Liver (tissue), 9 donors: Measurements from ENCODE around the gene SNRPA. TPM values are rescaled to one million over a fixed set of nuclear protein-coding genes. Genes with fewer than 3 reads are reported as not detected.
A peak's percentile ranks its signal among the peaks of the same experiment; 100 is the strongest.

Experiments
- DNase-seq: peaks from one replicate; pipeline ENCODE4 v3.0.0-alpha.2; 2017; ENCODE audit warnings: low spot score
- H3K27ac ChIP-seq, 2 donors: one replicate each; pipeline ENCODE4 v1.7.0; 2013; ENCODE audit warnings: inconsistent platforms in 2 of 2, low read length in 2 of 2, control low read depth in 1 of 2, low read depth in 1 of 2, mild to moderate bottlenecking in 1 of 2
- H3K27me3 ChIP-seq, 4 donors: one replicate each; pipeline versions ENCODE4 v1.6.1 to v1.7.0; 2013; ENCODE audit warnings: low read length in 3 of 4, inconsistent platforms in 1 of 4, mild to moderate bottlenecking in 1 of 4, moderate library complexity in 1 of 4; ENCODE audit not compliant: control insufficient read depth in 4 of 4, insufficient read depth in 4 of 4
- H3K36me3 ChIP-seq, 4 donors: one replicate each; pipeline versions ENCODE4 v1.6.1 to v1.7.0; 2013; ENCODE audit warnings: low read length in 3 of 4, mild to moderate bottlenecking in 3 of 4, low read depth in 1 of 4, moderate library complexity in 1 of 4; ENCODE audit not compliant: control insufficient read depth in 4 of 4, insufficient read depth in 3 of 4
- H3K4me1 ChIP-seq, 4 donors: one replicate each; pipeline versions ENCODE4 v1.6.1 to v1.7.0; 2013; ENCODE audit warnings: low read length in 3 of 4, mild to moderate bottlenecking in 3 of 4, moderate library complexity in 1 of 4; ENCODE audit not compliant: control insufficient read depth in 4 of 4, insufficient read depth in 4 of 4
- H3K4me3 ChIP-seq, 3 donors: one replicate each; pipeline versions ENCODE4 v1.6.1 to v1.7.0; 2013; ENCODE audit warnings: low read length in 3 of 3, control low read depth in 1 of 3, low read depth in 1 of 3, mild to moderate bottlenecking in 1 of 3
- H3K9ac ChIP-seq, 2 donors: one replicate each; pipeline ENCODE4 v1.7.0; 2013; ENCODE audit warnings: low read length in 2 of 2, mild to moderate bottlenecking in 2 of 2, moderate library complexity in 2 of 2, control low read depth in 1 of 2, low read depth in 1 of 2
- H3K9me3 ChIP-seq, 4 donors: one replicate each; pipeline versions ENCODE4 v1.6.1 to v1.7.0; 2013; ENCODE audit warnings: low read length in 3 of 4; ENCODE audit not compliant: control insufficient read depth in 4 of 4
- EGR1 ChIP-seq, 2 donors: IDR thresholded peaks; 2 replicates each; pipeline ENCODE4 v1.6.1; 2016 to 2018; ENCODE audit warnings: antibody characterized with exemption in 2 of 2, low read depth in 2 of 2
- FOXA1 ChIP-seq: IDR thresholded peaks from 2 replicates; pipeline ENCODE4 v1.6.1; 2016; ENCODE audit warnings: antibody characterized with exemption
- FOXA2 ChIP-seq: IDR thresholded peaks from 2 replicates; pipeline ENCODE4 v1.6.1; 2016; ENCODE audit warnings: antibody characterized with exemption
- GABPA ChIP-seq, 2 donors: IDR thresholded peaks in 1 of 2; conservative IDR thresholded peaks in 1 of 2; 2 replicates each; pipeline ENCODE4 v1.6.1; 2016; ENCODE audit warnings: antibody characterized with exemption in 2 of 2, mild to moderate bottlenecking in 1 of 2, moderate library complexity in 1 of 2
- HNF4A ChIP-seq, 2 donors: conservative IDR thresholded peaks; 2 replicates each; pipeline ENCODE4 v1.6.1; 2016; ENCODE audit warnings: antibody characterized with exemption in 2 of 2, mild to moderate bottlenecking in 2 of 2
- HNF4G ChIP-seq: IDR thresholded peaks from 2 replicates; pipeline ENCODE4 v1.6.1; 2016; ENCODE audit warnings: antibody characterized with exemption
- JUND ChIP-seq, 2 donors: IDR thresholded peaks; 2 replicates each; pipeline ENCODE4 v1.6.1; 2016; ENCODE audit warnings: antibody characterized with exemption in 2 of 2
- NR2F2 ChIP-seq: IDR thresholded peaks from 2 replicates; pipeline ENCODE4 v1.6.1; 2016; ENCODE audit warnings: antibody characterized with exemption
- RAD21 ChIP-seq, 2 donors: IDR thresholded peaks; 2 replicates each; pipeline ENCODE4 v1.6.1; 2016; ENCODE audit warnings: antibody characterized with exemption in 2 of 2, mild to moderate bottlenecking in 2 of 2
- RXRA ChIP-seq, 2 donors: IDR thresholded peaks; 2 replicates each; pipeline ENCODE4 v1.6.1; 2017 to 2018; ENCODE audit warnings: antibody characterized with exemption in 2 of 2, mild to moderate bottlenecking in 1 of 2
- SP1 ChIP-seq: IDR thresholded peaks from 2 replicates; pipeline ENCODE4 v1.6.1; 2018; ENCODE audit warnings: antibody characterized with exemption, mild to moderate bottlenecking
- TAF1 ChIP-seq: conservative IDR thresholded peaks from 2 replicates; pipeline ENCODE4 v1.6.1; 2016; ENCODE audit warnings: antibody characterized with exemption, mild to moderate bottlenecking
- YY1 ChIP-seq: IDR thresholded peaks from 2 replicates; pipeline ENCODE4 v1.6.1; 2016; ENCODE audit warnings: antibody characterized with exemption, mild to moderate bottlenecking
- WGBS: extraction: QIAGEN DNeasy Blood & Tissue Kit; methylation state at CpG from one replicate; pipeline ENCODE4 v1.1.7; 2013; 5-methylcytosine and 5-hydroxymethylcytosine counted together
- polyA plus RNA-seq, 2 donors: library from polyadenylated mRNA; stranded (reverse) in 1 of 2; unstranded in 1 of 2; fragments of 200-250 nt in 1 of 2; fragments of >200 nt in 1 of 2; fragmentation: Nextera tagmentation in 1 of 2; extraction: Ambion mirVana in 1 of 2; gene quantifications; one replicate each; pipeline versions ENCODE4 v1.2.1 to v1.2.3, GENCODE V29; 2013 to 2015
- total RNA-seq, 2 donors: library from RNA; depleted of rRNA; stranded (reverse); fragments of >200 nt; gene quantifications; one replicate each; pipeline ENCODE4 v1.2.3, GENCODE V29; 2014
- TF ChIP-seq, protein P1 (sequence below): IDR thresholded peaks from 2 replicates; pipeline ENCODE4 v1.6.1; 2016; ENCODE audit warnings: antibody characterized with exemption
- TF ChIP-seq, protein P2 (sequence below): IDR thresholded peaks from 2 replicates; pipeline ENCODE4 v1.6.1; 2016; ENCODE audit warnings: antibody characterized with exemption
- TF ChIP-seq, protein P3 (sequence below): IDR thresholded peaks from 2 replicates; pipeline ENCODE4 v1.6.1; 2016; ENCODE audit warnings: antibody characterized with exemption
- TF ChIP-seq, protein P4 (sequence below): fragments of 150-350 bp; IDR thresholded peaks from 2 replicates; pipeline ENCODE4 v1.5.1; 2017; ENCODE audit warnings: improper control_type of control experiment, low read depth, low read length; ENCODE audit not compliant: missing input control
- TF ChIP-seq, protein P5 (sequence below): IDR thresholded peaks from 2 replicates; pipeline ENCODE4 v1.6.1; 2016; ENCODE audit warnings: antibody characterized with exemption, mild to moderate bottlenecking
- donor health status: healthy.
- donor health status: healthy.
- donor health status: healthy.
- donor health status: healthy.
- donor health status: healthy.

Gene SNRPA
- total and polyA plus RNA-seq, 4 donors, result 11.8 to 27.1 (median 17.0) TPM

DNA sequence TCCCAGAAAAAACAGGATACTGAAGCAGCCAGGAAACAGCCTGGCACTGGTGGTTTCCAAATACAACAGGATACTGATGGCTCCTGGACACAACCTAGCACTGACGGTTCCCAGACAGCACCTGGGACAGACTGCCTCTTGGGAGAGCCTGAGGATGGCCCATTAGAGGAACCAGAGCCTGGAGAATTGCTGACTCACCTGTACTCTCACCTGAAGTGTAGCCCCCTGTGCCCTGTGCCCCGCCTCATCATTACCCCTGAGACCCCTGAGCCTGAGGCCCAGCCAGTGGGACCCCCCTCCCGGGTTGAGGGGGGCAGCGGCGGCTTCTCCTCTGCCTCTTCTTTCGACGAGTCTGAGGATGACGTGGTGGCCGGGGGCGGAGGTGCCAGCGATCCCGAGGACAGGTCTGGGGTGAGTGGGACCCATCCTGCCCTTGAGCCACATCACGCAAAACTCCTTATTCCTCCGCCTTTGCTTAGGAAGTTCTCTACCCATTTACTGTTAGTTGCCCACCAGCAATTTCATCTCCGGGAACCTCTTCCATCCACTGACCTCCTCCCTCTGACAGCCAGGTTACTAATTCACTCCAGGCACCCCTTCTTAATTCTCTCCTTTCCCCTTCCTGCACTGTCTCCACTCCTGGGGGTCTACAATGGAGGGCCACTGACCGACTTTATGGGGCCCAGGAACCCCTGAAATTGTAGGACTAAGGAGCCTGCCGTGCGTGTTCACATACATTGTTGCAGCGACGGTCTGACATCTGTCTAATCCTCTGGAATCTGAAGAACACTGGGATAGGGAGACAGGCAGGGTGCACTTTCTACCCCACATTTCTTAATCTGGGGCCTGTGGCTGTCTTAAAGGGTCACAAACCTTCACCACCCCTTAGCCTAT, 32.9 kb upstream of the SNRPA start:
- DNase-seq, result no peak
- H3K36me3 ChIP-seq, result peaks cover 0 to 3% (median 0%) of the 10 kb centered on the region in 4 donors
- peak overlapping the region; percentile 40 to 86 for H3K9ac ChIP-seq
- 24% methylated on average over 20 of the region's 20 CpGs for WGBS
- H3K27ac ChIP-seq, result peak overlapping the region; percentile 95 to 97
- peaks cover 9 to 56% (median 39%) of the 10 kb centered on the region in 4 donors for H3K4me1 ChIP-seq
- H3K27me3 ChIP-seq, result no peaks in the 10 kb centered on the region
- peak overlapping the region; percentile 61 to 91 (median 78) for H3K4me3 ChIP-seq
- no peaks in the 10 kb centered on the region for H3K9me3 ChIP-seq
- TF ChIP-seq, protein P1, sequence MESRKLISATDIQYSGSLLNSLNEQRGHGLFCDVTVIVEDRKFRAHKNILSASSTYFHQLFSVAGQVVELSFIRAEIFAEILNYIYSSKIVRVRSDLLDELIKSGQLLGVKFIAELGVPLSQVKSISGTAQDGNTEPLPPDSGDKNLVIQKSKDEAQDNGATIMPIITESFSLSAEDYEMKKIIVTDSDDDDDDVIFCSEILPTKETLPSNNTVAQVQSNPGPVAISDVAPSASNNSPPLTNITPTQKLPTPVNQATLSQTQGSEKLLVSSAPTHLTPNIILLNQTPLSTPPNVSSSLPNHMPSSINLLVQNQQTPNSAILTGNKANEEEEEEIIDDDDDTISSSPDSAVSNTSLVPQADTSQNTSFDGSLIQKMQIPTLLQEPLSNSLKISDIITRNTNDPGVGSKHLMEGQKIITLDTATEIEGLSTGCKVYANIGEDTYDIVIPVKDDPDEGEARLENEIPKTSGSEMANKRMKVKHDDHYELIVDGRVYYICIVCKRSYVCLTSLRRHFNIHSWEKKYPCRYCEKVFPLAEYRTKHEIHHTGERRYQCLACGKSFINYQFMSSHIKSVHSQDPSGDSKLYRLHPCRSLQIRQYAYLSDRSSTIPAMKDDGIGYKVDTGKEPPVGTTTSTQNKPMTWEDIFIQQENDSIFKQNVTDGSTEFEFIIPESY, result no peak
- TF ChIP-seq SP1, result no peak
- TF ChIP-seq, protein P2, sequence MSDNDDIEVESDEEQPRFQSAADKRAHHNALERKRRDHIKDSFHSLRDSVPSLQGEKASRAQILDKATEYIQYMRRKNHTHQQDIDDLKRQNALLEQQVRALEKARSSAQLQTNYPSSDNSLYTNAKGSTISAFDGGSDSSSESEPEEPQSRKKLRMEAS, result no peak
- TF ChIP-seq JUND (IDR thresholded peaks at IDR 0.05), result no peak

DNA sequence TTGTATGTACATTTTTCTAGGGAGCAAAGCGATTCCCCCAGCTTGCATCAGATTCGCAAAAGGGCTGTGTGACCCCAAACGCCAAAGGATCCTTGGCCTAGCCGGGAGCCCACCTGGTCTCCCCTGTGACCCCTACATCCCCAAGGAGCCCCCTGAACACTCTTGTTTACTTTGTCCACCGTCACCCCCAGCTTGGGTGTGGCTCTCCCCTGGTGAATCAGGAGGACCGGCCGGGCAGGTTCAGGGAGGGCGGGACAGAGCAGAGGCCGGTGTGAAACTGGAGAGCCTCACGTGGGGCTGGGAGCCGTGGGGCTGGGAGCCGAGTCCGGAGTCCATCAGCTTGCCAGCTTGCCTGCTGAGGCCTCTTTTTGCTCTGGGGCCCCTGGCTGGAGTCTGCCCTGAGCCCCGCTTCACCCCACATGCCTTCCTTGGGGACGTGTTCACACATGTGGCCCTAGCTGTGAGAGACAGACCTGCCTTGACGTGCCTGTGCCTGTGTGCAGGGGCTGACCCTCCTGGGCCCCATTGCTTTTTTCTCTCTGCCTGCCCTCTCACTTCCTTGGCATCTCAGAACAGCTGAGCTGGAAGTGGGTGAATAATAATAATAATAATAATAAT, 32.1 kb upstream of the SNRPA start:
- DNase-seq, result peak; percentile 75
- Histone ChIP-seq H3K4me3 (peak overlapping the region; percentile 61 to 91 (median 78)), H3K4me1 (peaks cover 9 to 56% (median 39%) of the 10 kb centered on the region in 4 donors), H3K9ac (peak overlapping the region; percentile 40 to 86), H3K27me3 (no peaks in the 10 kb centered on the region), H3K9me3 (no peaks in the 10 kb centered on the region), H3K36me3 (peaks cover 0 to 3% (median 2%) of the 10 kb centered on the region in 4 donors), H3K27ac (peak overlapping the region; percentile 95 to 97)
- 5% methylated on average over 16 of the region's 16 CpGs for WGBS
- TF ChIP-seq, protein P3, sequence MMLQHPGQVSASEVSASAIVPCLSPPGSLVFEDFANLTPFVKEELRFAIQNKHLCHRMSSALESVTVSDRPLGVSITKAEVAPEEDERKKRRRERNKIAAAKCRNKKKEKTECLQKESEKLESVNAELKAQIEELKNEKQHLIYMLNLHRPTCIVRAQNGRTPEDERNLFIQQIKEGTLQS, result no peak
- TF ChIP-seq RAD21 (IDR thresholded peaks at IDR 0.05) (peak; percentile 16 to 43), HNF4G (peak; percentile 75), RXRA (IDR thresholded peaks at IDR 0.05) (peak; percentile 53 to 78), FOXA1 (peak; percentile 30), HNF4A (conservative IDR thresholded peaks at IDR 0.05) (peak; percentile 89 to 94), YY1 (peak; percentile 54), JUND (IDR thresholded peaks at IDR 0.05) (no peak), GABPA (IDR thresholded peaks at IDR 0.05 in 1 of 2, conservative IDR thresholded peaks at IDR 0.05 in 1 of 2) (peak in 1 of 2 donors; percentile 67), FOXA2 (peak; percentile 71), NR2F2 (peak; percentile 12), SP1 (peak; percentile 67), EGR1 (IDR thresholded peaks at IDR 0.05; ENCODE audit: low read depth in 2 of 2) (no peak), TAF1 (no peak)
- TF ChIP-seq, protein P4, sequence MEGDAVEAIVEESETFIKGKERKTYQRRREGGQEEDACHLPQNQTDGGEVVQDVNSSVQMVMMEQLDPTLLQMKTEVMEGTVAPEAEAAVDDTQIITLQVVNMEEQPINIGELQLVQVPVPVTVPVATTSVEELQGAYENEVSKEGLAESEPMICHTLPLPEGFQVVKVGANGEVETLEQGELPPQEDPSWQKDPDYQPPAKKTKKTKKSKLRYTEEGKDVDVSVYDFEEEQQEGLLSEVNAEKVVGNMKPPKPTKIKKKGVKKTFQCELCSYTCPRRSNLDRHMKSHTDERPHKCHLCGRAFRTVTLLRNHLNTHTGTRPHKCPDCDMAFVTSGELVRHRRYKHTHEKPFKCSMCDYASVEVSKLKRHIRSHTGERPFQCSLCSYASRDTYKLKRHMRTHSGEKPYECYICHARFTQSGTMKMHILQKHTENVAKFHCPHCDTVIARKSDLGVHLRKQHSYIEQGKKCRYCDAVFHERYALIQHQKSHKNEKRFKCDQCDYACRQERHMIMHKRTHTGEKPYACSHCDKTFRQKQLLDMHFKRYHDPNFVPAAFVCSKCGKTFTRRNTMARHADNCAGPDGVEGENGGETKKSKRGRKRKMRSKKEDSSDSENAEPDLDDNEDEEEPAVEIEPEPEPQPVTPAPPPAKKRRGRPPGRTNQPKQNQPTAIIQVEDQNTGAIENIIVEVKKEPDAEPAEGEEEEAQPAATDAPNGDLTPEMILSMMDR, result no peak
- TF ChIP-seq, protein P2, result peak; percentile 68
- TF ChIP-seq, protein P1, result no peak
- TF ChIP-seq, protein P5, sequence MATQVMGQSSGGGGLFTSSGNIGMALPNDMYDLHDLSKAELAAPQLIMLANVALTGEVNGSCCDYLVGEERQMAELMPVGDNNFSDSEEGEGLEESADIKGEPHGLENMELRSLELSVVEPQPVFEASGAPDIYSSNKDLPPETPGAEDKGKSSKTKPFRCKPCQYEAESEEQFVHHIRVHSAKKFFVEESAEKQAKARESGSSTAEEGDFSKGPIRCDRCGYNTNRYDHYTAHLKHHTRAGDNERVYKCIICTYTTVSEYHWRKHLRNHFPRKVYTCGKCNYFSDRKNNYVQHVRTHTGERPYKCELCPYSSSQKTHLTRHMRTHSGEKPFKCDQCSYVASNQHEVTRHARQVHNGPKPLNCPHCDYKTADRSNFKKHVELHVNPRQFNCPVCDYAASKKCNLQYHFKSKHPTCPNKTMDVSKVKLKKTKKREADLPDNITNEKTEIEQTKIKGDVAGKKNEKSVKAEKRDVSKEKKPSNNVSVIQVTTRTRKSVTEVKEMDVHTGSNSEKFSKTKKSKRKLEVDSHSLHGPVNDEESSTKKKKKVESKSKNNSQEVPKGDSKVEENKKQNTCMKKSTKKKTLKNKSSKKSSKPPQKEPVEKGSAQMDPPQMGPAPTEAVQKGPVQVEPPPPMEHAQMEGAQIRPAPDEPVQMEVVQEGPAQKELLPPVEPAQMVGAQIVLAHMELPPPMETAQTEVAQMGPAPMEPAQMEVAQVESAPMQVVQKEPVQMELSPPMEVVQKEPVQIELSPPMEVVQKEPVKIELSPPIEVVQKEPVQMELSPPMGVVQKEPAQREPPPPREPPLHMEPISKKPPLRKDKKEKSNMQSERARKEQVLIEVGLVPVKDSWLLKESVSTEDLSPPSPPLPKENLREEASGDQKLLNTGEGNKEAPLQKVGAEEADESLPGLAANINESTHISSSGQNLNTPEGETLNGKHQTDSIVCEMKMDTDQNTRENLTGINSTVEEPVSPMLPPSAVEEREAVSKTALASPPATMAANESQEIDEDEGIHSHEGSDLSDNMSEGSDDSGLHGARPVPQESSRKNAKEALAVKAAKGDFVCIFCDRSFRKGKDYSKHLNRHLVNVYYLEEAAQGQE, result no peak
